ENCODE measurements around the gene FDXR. TPM values are rescaled to one million over a fixed set of nuclear protein-coding genes. Genes with fewer than 3 reads are reported as not detected.

The FDXR gene
- total RNA-seq, 1 donor from 2014 or later: 7.4 TPM

- no peak for DNase-seq (ENCODE audit: low spot score)
- no peaks in the 10 kb centered on the region for H3F3A ChIP-seq (ENCODE audit: low read depth)
- no peaks in the 10 kb centered on the region for H3K9me3 ChIP-seq (ENCODE audit: low read depth)
- H3K27ac ChIP-seq: no peak overlapping the region
- H4K20me1 ChIP-seq (ENCODE audit: low read depth): peaks cover 3% of the 10 kb centered on the region
- Mint-ChIP-seq H3K4me1 (peaks cover 18% of the 10 kb centered on the region), H3K36me3 (no peaks in the 10 kb centered on the region), H3K9me3 (no peaks in the 10 kb centered on the region), H3K4me3 (no peak overlapping the region), H3K27me3 (ENCODE audit: insufficient read depth, low read depth) (peaks cover 43% of the 10 kb centered on the region), H3K27ac (peak overlapping the region; percentile 51)
- H3K4me2 ChIP-seq: no peak overlapping the region
- TF ChIP-seq EZH2phosphoT487 (IDR thresholded peaks at IDR 0.05) (no peak), EZH2 (IDR thresholded peaks at IDR 0.05) (no peak), CTCF (IDR thresholded peaks at IDR 0.05) (no peak)
- H3K4me1 ChIP-seq: peaks cover 21% of the 10 kb centered on the region
- H3K4me3 ChIP-seq: no peak overlapping the region
- H3K36me3 ChIP-seq: no peaks in the 10 kb centered on the region
- H3K9ac ChIP-seq: no peak overlapping the region
- H3K27me3 ChIP-seq: peaks cover 49% of the 10 kb centered on the region
- no peak overlapping the region for H2AFZ ChIP-seq (replicated peaks)
- H3K79me2 ChIP-seq (ENCODE audit: low read depth): no peaks in the 10 kb centered on the region
Observed at GRCh38 chr17:74921026-74921681, 48.4 kb upstream of the FDXR start.

- Histone ChIP-seq H3F3A (ENCODE audit: low read depth) (no peaks in the 10 kb centered on the region), H4K20me1 (ENCODE audit: low read depth) (peaks cover 3% of the 10 kb centered on the region), H3K27me3 (peaks cover 44% of the 10 kb centered on the region), H3K4me1 (peaks cover 21% of the 10 kb centered on the region), H3K4me3 (no peak overlapping the region), H3K79me2 (ENCODE audit: low read depth) (no peaks in the 10 kb centered on the region), H3K36me3 (no peaks in the 10 kb centered on the region), H3K9ac (no peak overlapping the region), H3K9me3 (ENCODE audit: low read depth) (no peaks in the 10 kb centered on the region), H3K4me2 (no peak overlapping the region), H2AFZ (replicated peaks) (no peak overlapping the region), H3K27ac (no peak overlapping the region)
- H3K9me3 Mint-ChIP-seq: no peaks in the 10 kb centered on the region
- H3K36me3 Mint-ChIP-seq: no peaks in the 10 kb centered on the region
- DNase-seq (ENCODE audit: low spot score): no peak
- H3K27ac Mint-ChIP-seq: peak overlapping the region; percentile 51
- peaks cover 41% of the 10 kb centered on the region for H3K27me3 Mint-ChIP-seq (ENCODE audit: insufficient read depth, low read depth)
- no peak overlapping the region for H3K4me3 Mint-ChIP-seq
- TF ChIP-seq EZH2 (IDR thresholded peaks at IDR 0.05): no peak
- no peak for TF ChIP-seq CTCF (IDR thresholded peaks at IDR 0.05)
- TF ChIP-seq EZH2phosphoT487 (IDR thresholded peaks at IDR 0.05): no peak
- H3K4me1 Mint-ChIP-seq: peaks cover 20% of the 10 kb centered on the region
Observed at GRCh38 chr17:74920642-74921025, 47.8 kb upstream of the FDXR start.

- no peaks in the 10 kb centered on the region for H3K9me3 Mint-ChIP-seq
- Histone ChIP-seq H3K36me3 (no peaks in the 10 kb centered on the region), H3F3A (ENCODE audit: low read depth) (no peaks in the 10 kb centered on the region), H3K4me1 (peaks cover 21% of the 10 kb centered on the region), H3K27ac (no peak overlapping the region), H2AFZ (replicated peaks) (no peak overlapping the region), H3K9me3 (ENCODE audit: low read depth) (no peaks in the 10 kb centered on the region), H4K20me1 (ENCODE audit: low read depth) (peaks cover 3% of the 10 kb centered on the region), H3K79me2 (ENCODE audit: low read depth) (no peaks in the 10 kb centered on the region), H3K4me2 (no peak overlapping the region), H3K4me3 (no peak overlapping the region), H3K9ac (no peak overlapping the region), H3K27me3 (peaks cover 40% of the 10 kb centered on the region)
- H3K27me3 Mint-ChIP-seq (ENCODE audit: insufficient read depth, low read depth): peaks cover 37% of the 10 kb centered on the region
- H3K36me3 Mint-ChIP-seq: no peaks in the 10 kb centered on the region
- H3K4me1 Mint-ChIP-seq: peaks cover 20% of the 10 kb centered on the region
- peak overlapping the region; percentile 30 for H3K4me3 Mint-ChIP-seq
- TF ChIP-seq EZH2 (IDR thresholded peaks at IDR 0.05): no peak
- no peak for TF ChIP-seq EZH2phosphoT487 (IDR thresholded peaks at IDR 0.05)
- no peak for TF ChIP-seq CTCF (IDR thresholded peaks at IDR 0.05)
- no peak for DNase-seq (ENCODE audit: low spot score)
- no peak overlapping the region for H3K27ac Mint-ChIP-seq
Observed at GRCh38 chr17:74920306-74920620, 47.5 kb upstream of the FDXR start.

All from neural progenitor cell (in vitro differentiated cells).